GM12878 (cell line): Measurements from ENCODE around the gene HCRT. TPM values are rescaled to one million over a fixed set of nuclear protein-coding genes. Genes with fewer than 3 reads are reported as not detected.

ENCODE experiments used
- CEBPB ChIP-seq, 2 experiments: fragments of 150-350 bp in 1 of 2; IDR thresholded peaks; 2 replicates each; pipeline ENCODE4 v1.6.1; 2012 to 2014; ENCODE audit warnings: low read depth in 2 of 2, low read length in 2 of 2, borderline replicate concordance in 1 of 2, inconsistent platforms in 1 of 2
- ETV6 ChIP-seq, 2 experiments: fragments of 450-650 bp in 1 of 2; IDR thresholded peaks in 1 of 2; conservative IDR thresholded peaks in 1 of 2; 2 replicates each; pipeline ENCODE4 v1.6.1; 2014; ENCODE audit warnings: antibody characterized with exemption in 1 of 2, borderline replicate concordance in 1 of 2, low read depth in 1 of 2, mild to moderate bottlenecking in 1 of 2, moderate library complexity in 1 of 2
- HCFC1 ChIP-seq: fragments of 150-350 bp; IDR thresholded peaks from 2 replicates; pipeline ENCODE4 v1.6.1; 2014; ENCODE audit warnings: low read length
- HDGF ChIP-seq: fragments of 450-650 bp; IDR thresholded peaks from 2 replicates; pipeline ENCODE4 v1.6.1; 2016; ENCODE audit warnings: antibody characterized with exemption
- KAT2A ChIP-seq: conservative IDR thresholded peaks from 2 replicates; pipeline ENCODE4 v1.6.1; 2011; ENCODE audit warnings: low read depth, low read length; ENCODE audit not compliant: control insufficient read depth
- MTA3 ChIP-seq: IDR thresholded peaks from 2 replicates; pipeline ENCODE4 v1.6.1; 2012; ENCODE audit warnings: low read length, inconsistent platforms, borderline replicate concordance
- NR2C1 ChIP-seq: fragments of 450-650 bp; IDR thresholded peaks from 2 replicates; pipeline ENCODE4 v1.6.1; 2017; ENCODE audit warnings: antibody characterized with exemption, mild to moderate bottlenecking, moderate library complexity
- TCF12 ChIP-seq: IDR thresholded peaks from 2 replicates; pipeline ENCODE4 v1.6.1; 2011; ENCODE audit warnings: low read depth, mild to moderate bottlenecking, low read length
- TCF7 ChIP-seq: IDR thresholded peaks from 2 replicates; pipeline ENCODE4 v1.6.1; 2014; ENCODE audit warnings: antibody characterized with exemption, borderline replicate concordance
- YBX1 ChIP-seq: fragments of 450-650 bp; IDR thresholded peaks from 2 replicates; pipeline ENCODE4 v1.6.1; 2016; ENCODE audit warnings: antibody characterized with exemption
- ZNF274 ChIP-seq: IDR thresholded peaks from one replicate; pipeline ENCODE4 v1.8.0; 2011; ENCODE audit not compliant: insufficient read length, insufficient read depth
- polyA plus RNA-seq, 11 experiments: library from polyadenylated mRNA; depleted of rRNA in 4 of 11; unstranded in 6 of 11; stranded (reverse) in 5 of 11; fragments of >200 nt; fragmentation: Nextera tagmentation in 4 of 11; fragmentation: Illumina TruSeq in 1 of 11; extraction: Ambion mirVana in 4 of 11; extraction: Trizol in 1 of 11; gene quantifications; 1 replicate in 1 of 11; 2 replicates in 10 of 11; pipeline versions ENCODE4 v1.2.1 to v1.2.3, GENCODE V29; 2011 to 2016; ENCODE audit warnings: inconsistent platforms in 2 of 11, missing spikeins in 2 of 11, low read depth in 1 of 11
- total RNA-seq, 4 experiments: library from RNA; depleted of rRNA in 3 of 4; stranded (reverse); fragments of >200 nt in 3 of 4; fragmentation: Illumina TruSeq in 1 of 4; extraction: Trizol in 1 of 4; gene quantifications; 2 replicates each; pipeline versions ENCODE4 v1.2.1 to v1.2.3, GENCODE V29; 2013 to 2021
- TF ChIP-seq, protein P1 (sequence below): fragments of 450-650 bp; IDR thresholded peaks from 2 replicates; pipeline ENCODE4 v1.6.1; 2017; ENCODE audit warnings: mild to moderate bottlenecking
- TF ChIP-seq, protein P2 (sequence below): fragments of 450-650 bp; IDR thresholded peaks from 2 replicates; pipeline ENCODE4 v1.6.1; 2017; ENCODE audit warnings: mild to moderate bottlenecking, moderate library complexity
- TF ChIP-seq, protein P3 (sequence below): fragments of 450-650 bp; formaldehyde crosslinking; IDR thresholded peaks from 2 replicates; pipeline ENCODE4 v1.4.0; 2020; ENCODE audit warnings: mild to moderate bottlenecking, moderate library complexity
- TF ChIP-seq, protein P4 (sequence below): fragments of 150-350 bp; IDR thresholded peaks from 2 replicates; pipeline ENCODE4 v1.6.1; 2016; ENCODE audit warnings: low read depth, low read length

The HCRT gene
- total and polyA plus RNA-seq, 10 of the 15 experiments (the other 5 are each of a cell fraction or from before 2014, with no cell fraction given) = 0.41 TPM; not detected in 9

DNA sequence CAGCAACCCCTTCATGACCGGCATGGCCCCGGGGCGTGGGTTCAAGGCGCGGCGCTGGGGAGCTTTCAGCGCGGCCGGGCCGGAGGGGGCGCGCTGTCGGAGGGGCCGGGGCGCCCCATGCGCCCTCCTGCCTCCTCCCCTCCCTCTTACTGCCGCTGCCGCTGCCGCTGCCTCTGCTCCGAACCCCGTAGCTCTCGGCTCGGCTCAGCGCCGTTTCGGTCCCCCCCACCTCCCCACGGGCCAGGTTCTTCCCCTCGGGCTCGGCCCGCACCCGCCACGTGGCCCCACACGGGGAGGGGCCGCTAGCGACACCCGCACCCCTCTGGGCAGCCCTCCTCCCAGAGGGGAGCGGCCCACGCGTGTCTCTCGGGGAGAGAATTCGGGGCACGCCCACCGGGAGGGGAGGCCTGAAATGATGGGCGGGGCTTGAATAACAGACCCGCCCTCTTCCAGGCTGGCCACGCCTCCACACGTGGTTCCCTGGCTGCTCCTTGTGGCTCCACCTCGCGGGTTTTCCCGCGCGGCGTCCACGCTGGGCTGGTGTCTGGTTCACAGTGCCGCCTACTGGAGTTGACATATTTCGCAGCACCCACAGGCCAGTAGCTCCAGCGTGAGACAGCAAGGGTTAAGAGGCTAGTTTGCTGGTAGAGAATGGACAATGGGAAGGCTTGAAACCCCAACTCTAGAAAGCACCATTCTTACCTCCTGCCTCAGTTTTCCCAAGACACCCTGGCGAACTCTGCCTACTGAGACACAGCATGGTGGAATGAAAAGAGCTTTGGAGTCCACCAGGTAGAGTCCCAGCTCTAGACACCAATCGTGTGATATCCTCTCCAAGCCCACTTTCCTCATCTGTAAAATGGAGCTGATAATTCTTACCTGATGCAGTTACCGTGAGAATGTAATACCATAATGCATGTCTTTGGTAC is 4.1 kb downstream of the HCRT start, which contains the start of gene KCNH4 (continued):
- 0 out of 4 replicates have a peak, but pooled peaks of 1 of the 2 experiments have one; percentile 16 for TF ChIP-seq ETV6 (conservative IDR thresholded peaks at IDR 0.05 in 1 of 2, IDR thresholded peaks at IDR 0.05 in 1 of 2; ENCODE audit: borderline replicate concordance in 1 of 2, low read depth in 1 of 2)
- no peak for TF ChIP-seq ZNF274
- no peak for TF ChIP-seq YBX1
- TF ChIP-seq, protein P1, sequence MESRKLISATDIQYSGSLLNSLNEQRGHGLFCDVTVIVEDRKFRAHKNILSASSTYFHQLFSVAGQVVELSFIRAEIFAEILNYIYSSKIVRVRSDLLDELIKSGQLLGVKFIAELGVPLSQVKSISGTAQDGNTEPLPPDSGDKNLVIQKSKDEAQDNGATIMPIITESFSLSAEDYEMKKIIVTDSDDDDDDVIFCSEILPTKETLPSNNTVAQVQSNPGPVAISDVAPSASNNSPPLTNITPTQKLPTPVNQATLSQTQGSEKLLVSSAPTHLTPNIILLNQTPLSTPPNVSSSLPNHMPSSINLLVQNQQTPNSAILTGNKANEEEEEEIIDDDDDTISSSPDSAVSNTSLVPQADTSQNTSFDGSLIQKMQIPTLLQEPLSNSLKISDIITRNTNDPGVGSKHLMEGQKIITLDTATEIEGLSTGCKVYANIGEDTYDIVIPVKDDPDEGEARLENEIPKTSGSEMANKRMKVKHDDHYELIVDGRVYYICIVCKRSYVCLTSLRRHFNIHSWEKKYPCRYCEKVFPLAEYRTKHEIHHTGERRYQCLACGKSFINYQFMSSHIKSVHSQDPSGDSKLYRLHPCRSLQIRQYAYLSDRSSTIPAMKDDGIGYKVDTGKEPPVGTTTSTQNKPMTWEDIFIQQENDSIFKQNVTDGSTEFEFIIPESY = no peak
- no peak for TF ChIP-seq MTA3
- TF ChIP-seq, protein P2, sequence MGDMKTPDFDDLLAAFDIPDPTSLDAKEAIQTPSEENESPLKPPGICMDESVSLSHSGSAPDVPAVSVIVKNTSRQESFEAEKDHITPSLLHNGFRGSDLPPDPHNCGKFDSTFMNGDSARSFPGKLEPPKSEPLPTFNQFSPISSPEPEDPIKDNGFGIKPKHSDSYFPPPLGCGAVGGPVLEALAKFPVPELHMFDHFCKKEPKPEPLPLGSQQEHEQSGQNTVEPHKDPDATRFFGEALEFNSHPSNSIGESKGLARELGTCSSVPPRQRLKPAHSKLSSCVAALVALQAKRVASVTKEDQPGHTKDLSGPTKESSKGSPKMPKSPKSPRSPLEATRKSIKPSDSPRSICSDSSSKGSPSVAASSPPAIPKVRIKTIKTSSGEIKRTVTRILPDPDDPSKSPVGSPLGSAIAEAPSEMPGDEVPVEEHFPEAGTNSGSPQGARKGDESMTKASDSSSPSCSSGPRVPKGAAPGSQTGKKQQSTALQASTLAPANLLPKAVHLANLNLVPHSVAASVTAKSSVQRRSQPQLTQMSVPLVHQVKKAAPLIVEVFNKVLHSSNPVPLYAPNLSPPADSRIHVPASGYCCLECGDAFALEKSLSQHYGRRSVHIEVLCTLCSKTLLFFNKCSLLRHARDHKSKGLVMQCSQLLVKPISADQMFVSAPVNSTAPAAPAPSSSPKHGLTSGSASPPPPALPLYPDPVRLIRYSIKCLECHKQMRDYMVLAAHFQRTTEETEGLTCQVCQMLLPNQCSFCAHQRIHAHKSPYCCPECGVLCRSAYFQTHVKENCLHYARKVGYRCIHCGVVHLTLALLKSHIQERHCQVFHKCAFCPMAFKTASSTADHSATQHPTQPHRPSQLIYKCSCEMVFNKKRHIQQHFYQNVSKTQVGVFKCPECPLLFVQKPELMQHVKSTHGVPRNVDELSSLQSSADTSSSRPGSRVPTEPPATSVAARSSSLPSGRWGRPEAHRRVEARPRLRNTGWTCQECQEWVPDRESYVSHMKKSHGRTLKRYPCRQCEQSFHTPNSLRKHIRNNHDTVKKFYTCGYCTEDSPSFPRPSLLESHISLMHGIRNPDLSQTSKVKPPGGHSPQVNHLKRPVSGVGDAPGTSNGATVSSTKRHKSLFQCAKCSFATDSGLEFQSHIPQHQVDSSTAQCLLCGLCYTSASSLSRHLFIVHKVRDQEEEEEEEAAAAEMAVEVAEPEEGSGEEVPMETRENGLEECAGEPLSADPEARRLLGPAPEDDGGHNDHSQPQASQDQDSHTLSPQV = no peak
- TF ChIP-seq TCF7 = no peak
- TF ChIP-seq TCF12 = no peak
- no peak for TF ChIP-seq NR2C1
- TF ChIP-seq HDGF = peak; percentile 62; the same call in 1 of the 2 replicates
- TF ChIP-seq, protein P3, sequence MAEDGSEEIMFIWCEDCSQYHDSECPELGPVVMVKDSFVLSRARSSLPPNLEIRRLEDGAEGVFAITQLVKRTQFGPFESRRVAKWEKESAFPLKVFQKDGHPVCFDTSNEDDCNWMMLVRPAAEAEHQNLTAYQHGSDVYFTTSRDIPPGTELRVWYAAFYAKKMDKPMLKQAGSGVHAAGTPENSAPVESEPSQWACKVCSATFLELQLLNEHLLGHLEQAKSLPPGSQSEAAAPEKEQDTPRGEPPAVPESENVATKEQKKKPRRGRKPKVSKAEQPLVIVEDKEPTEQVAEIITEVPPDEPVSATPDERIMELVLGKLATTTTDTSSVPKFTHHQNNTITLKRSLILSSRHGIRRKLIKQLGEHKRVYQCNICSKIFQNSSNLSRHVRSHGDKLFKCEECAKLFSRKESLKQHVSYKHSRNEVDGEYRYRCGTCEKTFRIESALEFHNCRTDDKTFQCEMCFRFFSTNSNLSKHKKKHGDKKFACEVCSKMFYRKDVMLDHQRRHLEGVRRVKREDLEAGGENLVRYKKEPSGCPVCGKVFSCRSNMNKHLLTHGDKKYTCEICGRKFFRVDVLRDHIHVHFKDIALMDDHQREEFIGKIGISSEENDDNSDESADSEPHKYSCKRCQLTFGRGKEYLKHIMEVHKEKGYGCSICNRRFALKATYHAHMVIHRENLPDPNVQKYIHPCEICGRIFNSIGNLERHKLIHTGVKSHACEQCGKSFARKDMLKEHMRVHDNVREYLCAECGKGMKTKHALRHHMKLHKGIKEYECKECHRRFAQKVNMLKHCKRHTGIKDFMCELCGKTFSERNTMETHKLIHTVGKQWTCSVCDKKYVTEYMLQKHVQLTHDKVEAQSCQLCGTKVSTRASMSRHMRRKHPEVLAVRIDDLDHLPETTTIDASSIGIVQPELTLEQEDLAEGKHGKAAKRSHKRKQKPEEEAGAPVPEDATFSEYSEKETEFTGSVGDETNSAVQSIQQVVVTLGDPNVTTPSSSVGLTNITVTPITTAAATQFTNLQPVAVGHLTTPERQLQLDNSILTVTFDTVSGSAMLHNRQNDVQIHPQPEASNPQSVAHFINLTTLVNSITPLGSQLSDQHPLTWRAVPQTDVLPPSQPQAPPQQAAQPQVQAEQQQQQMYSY (CRISPR knock-in tag) = no peak
- TF ChIP-seq KAT2A = no peak
- TF ChIP-seq, protein P4, sequence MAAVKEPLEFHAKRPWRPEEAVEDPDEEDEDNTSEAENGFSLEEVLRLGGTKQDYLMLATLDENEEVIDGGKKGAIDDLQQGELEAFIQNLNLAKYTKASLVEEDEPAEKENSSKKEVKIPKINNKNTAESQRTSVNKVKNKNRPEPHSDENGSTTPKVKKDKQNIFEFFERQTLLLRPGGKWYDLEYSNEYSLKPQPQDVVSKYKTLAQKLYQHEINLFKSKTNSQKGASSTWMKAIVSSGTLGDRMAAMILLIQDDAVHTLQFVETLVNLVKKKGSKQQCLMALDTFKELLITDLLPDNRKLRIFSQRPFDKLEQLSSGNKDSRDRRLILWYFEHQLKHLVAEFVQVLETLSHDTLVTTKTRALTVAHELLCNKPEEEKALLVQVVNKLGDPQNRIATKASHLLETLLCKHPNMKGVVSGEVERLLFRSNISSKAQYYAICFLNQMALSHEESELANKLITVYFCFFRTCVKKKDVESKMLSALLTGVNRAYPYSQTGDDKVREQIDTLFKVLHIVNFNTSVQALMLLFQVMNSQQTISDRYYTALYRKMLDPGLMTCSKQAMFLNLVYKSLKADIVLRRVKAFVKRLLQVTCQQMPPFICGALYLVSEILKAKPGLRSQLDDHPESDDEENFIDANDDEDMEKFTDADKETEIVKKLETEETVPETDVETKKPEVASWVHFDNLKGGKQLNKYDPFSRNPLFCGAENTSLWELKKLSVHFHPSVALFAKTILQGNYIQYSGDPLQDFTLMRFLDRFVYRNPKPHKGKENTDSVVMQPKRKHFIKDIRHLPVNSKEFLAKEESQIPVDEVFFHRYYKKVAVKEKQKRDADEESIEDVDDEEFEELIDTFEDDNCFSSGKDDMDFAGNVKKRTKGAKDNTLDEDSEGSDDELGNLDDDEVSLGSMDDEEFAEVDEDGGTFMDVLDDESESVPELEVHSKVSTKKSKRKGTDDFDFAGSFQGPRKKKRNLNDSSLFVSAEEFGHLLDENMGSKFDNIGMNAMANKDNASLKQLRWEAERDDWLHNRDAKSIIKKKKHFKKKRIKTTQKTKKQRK = no peak
- no peak for TF ChIP-seq CEBPB (IDR thresholded peaks at IDR 0.05; ENCODE audit: borderline replicate concordance in 1 of 2, low read depth in 2 of 2, low read length in 2 of 2)
- 0 out of 2 replicates have a peak, but pooled peaks have one; percentile 7 for TF ChIP-seq HCFC1
